ENCODE measurements around the gene BACH2. TPM values are rescaled to one million over a fixed set of nuclear protein-coding genes. Genes with fewer than 3 reads are reported as not detected.

Gene BACH2
- polyA plus RNA-seq, 1 of the 3 experiments (the other 2 are of a cell fraction) = 0.46 TPM

GRCh38 chr6:90298459-90299053 lies 1.9 kb upstream of the BACH2 start:
- H3K9me3 ChIP-seq = no peaks in the 10 kb centered on the region
- no peak overlapping the region for H3K4me3 ChIP-seq (ENCODE audit: low read depth in 2 of 2, low read length in 1 of 2)
- H3K27ac ChIP-seq (ENCODE audit: low read depth in 2 of 2, low read length in 1 of 2) = no peak overlapping the region; a peak in 1 of 4 replicates
- H3K27me3 ChIP-seq (ENCODE audit: insufficient read depth) = peaks cover 44% of the 10 kb centered on the region
- peaks cover 0 to 20% of the 10 kb centered on the region in 2 experiments; a peak in 2 of 4 replicates for H3K4me1 ChIP-seq (ENCODE audit: control insufficient read depth in 1 of 2, insufficient read depth in 2 of 2, low read depth in 1 of 2, low read length in 1 of 2)
- no peak overlapping the region for H3K9ac ChIP-seq
- no peak overlapping the region for H2AFZ ChIP-seq (ENCODE audit: low read depth)
- no peak overlapping the region for H3K4me2 ChIP-seq
- POLR2A ChIA-PET = no interaction called here
- no peaks in the 10 kb centered on the region for H3K9me2 ChIP-seq
- no peaks in the 10 kb centered on the region for H3K36me3 ChIP-seq (replicated peaks in 1 of 2; ENCODE audit: control insufficient read depth in 1 of 2, insufficient read depth in 2 of 2, low read length in 1 of 2)
- no peak for DNase-seq
- no peaks in the 10 kb centered on the region for H3K79me2 ChIP-seq (ENCODE audit: insufficient read depth)
- no peaks in the 10 kb centered on the region for H4K20me1 ChIP-seq (ENCODE audit: insufficient read depth)
- CTCF ChIA-PET = interaction anchor here (0.8 to 1.9 kb wide), 5 partner anchors 55 to 333 kb away, joined by 3 to 6 read pairs (median 4); no protein-coding TSS in a partner anchor
- peaks cover 5% of the 10 kb centered on the region for H3F3A ChIP-seq (replicated peaks; ENCODE audit: insufficient read depth)
- TF ChIP-seq RFX5 (IDR thresholded peaks at IDR 0.05; ENCODE audit: low read length) (no peak), NRF1 (IDR thresholded peaks at IDR 0.05; ENCODE audit: low read depth, low read length) (no peak), GATA2 (CRISPR knock-in tag; IDR thresholded peaks at IDR 0.05) (no peak), EP300 (IDR thresholded peaks at IDR 0.05; ENCODE audit: borderline replicate concordance in 1 of 2, low read depth in 1 of 2, low read length in 1 of 2) (no peak), JUND (IDR thresholded peaks at IDR 0.05) (no peak), CTCF (IDR thresholded peaks at IDR 0.05) (no peak), SIN3A (IDR thresholded peaks at IDR 0.05; ENCODE audit: borderline replicate concordance, low read depth, low read length) (no peak), EZH2phosphoT487 (IDR thresholded peaks at IDR 0.05; ENCODE audit: borderline replicate concordance, low read depth) (no peak)
- WGBS (ENCODE audit: low lambda C conversion rate) = 86% methylated on average over 7 of the region's 7 CpGs

GRCh38 chr6:90297867-90298381 lies 1.3 kb upstream of the BACH2 start:
- H3K4me1 ChIP-seq (ENCODE audit: control insufficient read depth in 1 of 2, insufficient read depth in 2 of 2, low read depth in 1 of 2, low read length in 1 of 2) = peaks cover 0 to 26% of the 10 kb centered on the region in 2 experiments; a peak in 2 of 4 replicates
- no peaks in the 10 kb centered on the region for H3K79me2 ChIP-seq (ENCODE audit: insufficient read depth)
- CTCF ChIA-PET = interaction anchor here (0.8 to 1.9 kb wide), 7 partner anchors 55 to 332 kb away, joined by 3 to 6 read pairs (median 4); no protein-coding TSS in a partner anchor
- H3K9me3 ChIP-seq = no peaks in the 10 kb centered on the region
- 89% methylated on average over 9 of the region's 9 CpGs for WGBS (ENCODE audit: low lambda C conversion rate)
- H3K27ac ChIP-seq (ENCODE audit: low read depth in 2 of 2, low read length in 1 of 2) = no peak overlapping the region
- H3K9ac ChIP-seq = no peak overlapping the region
- H4K20me1 ChIP-seq (ENCODE audit: insufficient read depth) = no peaks in the 10 kb centered on the region
- H2AFZ ChIP-seq (ENCODE audit: low read depth) = no peak overlapping the region
- POLR2A ChIA-PET = no interaction called here
- no peak overlapping the region for H3K4me3 ChIP-seq (ENCODE audit: low read depth in 2 of 2, low read length in 1 of 2)
- H3K27me3 ChIP-seq (ENCODE audit: insufficient read depth) = peaks cover 38% of the 10 kb centered on the region
- H3K9me2 ChIP-seq = no peaks in the 10 kb centered on the region
- no peaks in the 10 kb centered on the region for H3K36me3 ChIP-seq (replicated peaks in 1 of 2; ENCODE audit: control insufficient read depth in 1 of 2, insufficient read depth in 2 of 2, low read length in 1 of 2)
- peaks cover 5% of the 10 kb centered on the region for H3F3A ChIP-seq (replicated peaks; ENCODE audit: insufficient read depth)
- no peak for DNase-seq
- no peak overlapping the region for H3K4me2 ChIP-seq
- TF ChIP-seq FOXM1 (IDR thresholded peaks at IDR 0.05; ENCODE audit: low read depth) (no peak), TAF1 (IDR thresholded peaks at IDR 0.05; ENCODE audit: borderline replicate concordance, low read depth, low read length) (no peak), ELF1 (IDR thresholded peaks at IDR 0.05) (no peak), USF1 (IDR thresholded peaks at IDR 0.05; ENCODE audit: borderline replicate concordance, low read depth) (no peak), CHD2 (IDR thresholded peaks at IDR 0.05; ENCODE audit: low read length, partially characterized antibody) (no peak), MAX (IDR thresholded peaks at IDR 0.05; ENCODE audit: low read depth) (no peak), ZBTB33 (IDR thresholded peaks at IDR 0.05; ENCODE audit: borderline replicate concordance, low read depth) (no peak), MEF2A (IDR thresholded peaks at IDR 0.05; ENCODE audit: borderline replicate concordance, low read depth) (no peak), RAD21 (IDR thresholded peaks at IDR 0.05; ENCODE audit: low read length) (no peak), YY1 (IDR thresholded peaks at IDR 0.05; ENCODE audit: low read depth) (no peak), EP300 (IDR thresholded peaks at IDR 0.05; ENCODE audit: borderline replicate concordance in 1 of 2, low read depth in 1 of 2, low read length in 1 of 2) (no peak), SMC3 (IDR thresholded peaks at IDR 0.05; ENCODE audit: low read depth, low read length) (no peak)

Measured in SK-N-SH (cell line).